ENCODE results near the gene KRT34.
"Not testable (repeated sequence)": the region's sequence is repeated elsewhere in the genome, so short reads cannot be mapped to it uniquely, and the experiment has no call there.

The KRT34 gene

DNA sequence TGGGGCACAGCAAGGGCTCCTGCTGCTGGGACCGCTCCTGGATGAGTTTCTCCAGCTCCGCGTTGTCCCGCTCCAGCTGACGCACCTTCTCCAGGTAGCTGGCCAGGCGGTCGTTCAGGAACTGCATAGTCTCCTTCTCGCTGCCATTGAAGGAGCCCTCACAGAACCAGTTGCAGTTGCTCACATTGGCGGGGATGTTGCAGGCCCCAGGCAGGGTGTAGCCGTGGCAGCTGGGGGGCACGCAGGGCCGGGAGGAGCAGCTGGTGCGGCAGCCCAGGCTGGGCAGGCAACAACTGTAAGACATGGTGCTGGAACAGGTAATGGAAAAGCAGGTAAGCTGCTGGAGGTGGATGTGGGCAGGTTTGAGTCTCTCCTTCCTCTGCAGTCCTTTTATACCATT lies at the start of gene KRT34:
KRT34 (minus strand) TSS at position 364 of the 400 bp plus-strand sequence; CDS start at position 304, 60 bp downstream.
- not testable (repeated sequence) for DNase-seq

DNA sequence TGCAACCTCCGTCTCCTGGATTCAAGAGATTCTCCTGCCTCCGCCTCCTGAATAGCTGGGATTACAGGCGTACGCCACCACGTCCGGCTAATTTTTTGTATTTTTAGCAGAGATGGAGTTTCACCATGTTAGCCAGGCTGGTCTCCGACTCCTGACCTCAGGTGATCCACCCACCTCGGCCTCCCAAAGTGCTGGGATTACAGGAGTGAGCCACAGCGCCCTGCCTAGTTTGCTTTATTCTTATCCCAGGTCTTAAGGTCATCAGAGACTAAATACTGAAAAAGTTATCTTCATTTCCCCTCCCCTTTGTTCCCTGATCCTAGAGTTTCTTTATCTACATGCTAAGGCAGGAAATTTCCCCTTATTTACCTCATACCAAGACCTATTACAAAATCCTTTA lies 48.3 kb upstream of the KRT34 start:
- DNase-seq, result not testable (repeated sequence)

DNA sequence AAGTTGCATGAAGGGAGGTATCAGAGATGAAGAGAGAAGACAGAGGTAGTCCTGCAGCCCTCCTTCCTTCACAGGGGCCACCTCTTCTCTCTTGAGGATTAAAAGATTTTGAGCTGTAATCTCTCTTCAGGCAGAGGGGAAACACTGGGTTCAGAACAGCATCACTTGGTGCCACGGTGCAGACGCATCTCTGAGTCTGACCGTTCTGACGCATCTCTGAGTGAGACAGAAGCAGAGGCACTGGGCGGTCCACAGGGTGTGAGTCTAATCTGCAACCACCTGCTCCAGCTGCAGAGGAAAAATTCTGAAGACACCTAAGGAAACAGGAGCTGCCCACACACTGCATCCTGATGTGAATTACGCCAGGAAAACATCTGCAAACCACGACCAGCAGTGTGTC lies 47.6 kb upstream of the KRT34 start:
- no peak for DNase-seq

DNA sequence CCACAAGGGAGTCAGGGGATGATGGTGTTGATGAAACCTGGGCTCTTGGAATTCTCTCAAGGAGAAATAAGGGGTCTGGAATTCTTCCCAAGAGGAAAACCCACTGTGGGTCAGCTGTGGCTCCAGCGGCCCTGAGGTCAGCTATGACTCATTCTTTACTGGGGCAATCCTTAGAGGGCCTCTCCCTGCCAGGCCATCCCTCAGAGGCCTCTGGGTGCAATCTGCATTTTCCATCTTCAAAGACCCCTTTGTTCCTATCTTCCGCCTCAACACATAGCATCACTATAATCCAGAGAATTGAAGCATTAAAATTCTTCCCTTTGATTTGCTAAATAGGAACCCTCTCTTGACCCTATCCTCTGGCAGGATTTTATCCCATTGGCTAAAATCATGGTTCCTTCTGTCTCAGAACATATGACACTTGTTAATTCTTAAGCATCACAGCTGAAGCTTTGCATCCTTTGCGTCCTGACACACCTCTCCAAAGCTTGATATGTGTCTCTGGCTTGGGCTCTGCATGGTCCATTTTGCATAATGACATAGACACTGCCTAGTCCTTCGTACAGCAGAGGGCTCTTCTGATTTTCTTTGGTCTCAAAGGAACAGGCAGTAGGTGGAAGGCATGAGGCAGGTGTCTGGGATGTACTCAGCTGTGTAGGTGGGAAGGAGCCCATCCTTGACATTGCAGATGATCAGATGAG lies 46.6 kb upstream of the KRT34 start:
- no peak for DNase-seq

DNA sequence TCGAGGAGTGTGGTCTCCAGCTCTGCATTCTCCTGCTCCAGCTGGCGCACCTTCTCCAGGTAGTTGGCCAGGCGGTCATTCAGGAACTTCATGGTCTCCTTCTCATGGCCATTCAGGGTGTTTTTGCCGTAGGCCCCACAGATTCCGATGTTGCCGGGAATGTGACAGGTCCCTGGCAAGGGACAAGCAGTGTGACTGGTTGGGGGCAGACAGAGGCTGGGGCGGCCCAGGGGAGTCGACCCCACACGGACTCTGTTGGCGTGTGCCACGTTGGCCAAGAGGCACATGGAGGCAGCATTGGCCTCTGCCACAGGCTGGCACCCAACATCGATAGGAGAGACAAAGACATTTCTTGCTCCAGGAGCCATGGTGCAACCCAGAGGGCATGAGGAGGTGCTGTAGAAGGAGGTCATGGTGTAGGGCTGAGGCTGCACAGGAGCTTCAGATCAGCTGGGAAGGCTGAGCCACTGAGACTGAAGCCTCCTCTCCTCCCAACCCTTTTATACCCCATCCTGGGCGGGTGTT lies 42.1 kb upstream of the KRT34 start, which contains the start of gene KRT37:
KRT37 (minus strand) TSS at position 475 of the 525 bp plus-strand sequence; CDS start at position 413, 62 bp downstream.
- DNase-seq, result no peak

DNA sequence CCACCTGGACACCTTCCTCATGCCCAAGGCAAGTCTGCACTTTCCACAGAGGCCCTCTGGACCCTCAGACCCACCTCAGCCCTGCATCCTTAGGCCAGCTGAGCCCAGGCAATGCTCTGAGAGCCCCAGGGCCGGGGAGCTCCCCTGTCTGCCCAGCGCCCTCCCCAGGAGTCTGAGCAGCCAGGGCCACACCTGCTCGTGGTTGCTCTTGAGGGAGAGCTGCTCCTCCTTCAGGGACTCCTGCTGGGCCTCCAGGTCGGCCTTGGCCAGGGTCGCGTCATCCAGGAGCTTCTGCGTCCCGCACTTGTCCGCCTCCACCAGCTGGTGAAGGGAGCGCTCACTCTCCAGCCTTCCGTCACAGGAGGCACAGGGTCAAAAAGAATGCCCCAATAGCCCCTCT lies 40.5 kb upstream of the KRT34 start:
- not testable (repeated sequence) for DNase-seq

DNA sequence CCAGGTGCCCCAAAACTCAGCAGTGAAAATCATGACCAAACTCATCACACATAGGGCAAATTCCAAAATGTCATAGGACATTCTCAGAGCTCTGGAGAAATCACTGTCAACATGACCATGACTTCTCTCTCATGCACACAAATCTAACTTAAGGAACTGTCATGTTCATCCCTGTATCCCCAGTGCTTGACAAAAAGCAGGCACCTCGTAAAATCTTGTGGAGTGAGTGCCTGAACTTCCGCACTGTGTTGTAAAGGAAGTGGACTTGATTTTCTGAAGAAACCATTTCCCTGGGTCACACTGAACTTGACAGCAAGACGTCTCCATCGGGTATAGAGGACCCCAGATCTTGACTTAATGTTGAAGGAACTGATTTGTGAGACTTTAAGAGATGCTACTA lies 39.5 kb upstream of the KRT34 start:
- no peak for DNase-seq

DNA sequence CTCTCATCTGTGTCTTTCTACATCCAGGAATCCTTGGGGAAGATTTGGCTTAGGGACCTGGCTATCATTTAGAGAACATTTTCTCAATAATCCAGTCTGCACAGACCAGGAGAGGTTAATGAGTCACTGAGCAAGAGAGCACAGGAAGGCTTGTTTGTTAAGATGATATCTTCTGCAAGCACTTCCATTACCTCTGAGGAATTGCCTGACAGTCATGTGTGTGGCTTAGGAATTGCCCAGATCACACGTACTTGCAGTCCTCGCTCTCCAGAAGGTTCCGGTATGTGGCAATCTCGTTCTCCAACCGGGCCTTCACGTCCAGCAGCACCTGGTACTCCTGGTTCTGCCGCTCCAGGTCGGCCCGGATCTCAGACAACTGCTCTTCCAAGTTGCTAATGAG lies 39.0 kb upstream of the KRT34 start:
- DNase-seq, result no peak

DNA sequence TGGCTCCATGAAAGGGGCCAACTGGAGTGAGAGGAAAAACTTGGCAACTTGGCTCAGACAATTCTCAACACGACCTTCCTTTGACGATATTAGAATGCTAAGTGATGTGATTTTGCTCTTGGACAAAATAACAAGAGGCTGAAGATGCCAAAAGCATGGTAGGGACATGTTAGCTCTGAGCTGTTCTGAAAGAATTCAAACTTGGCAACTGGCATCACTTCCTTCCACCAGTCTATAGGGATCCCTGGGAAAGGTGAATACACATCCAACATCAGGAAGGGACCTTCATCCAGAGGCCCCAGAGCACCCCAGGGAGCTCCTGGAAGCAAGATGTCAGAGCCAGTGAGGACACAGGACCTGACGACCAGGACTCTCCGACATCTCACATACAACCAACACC lies 38.0 kb upstream of the KRT34 start:
- DNase-seq, result no peak

DNA sequence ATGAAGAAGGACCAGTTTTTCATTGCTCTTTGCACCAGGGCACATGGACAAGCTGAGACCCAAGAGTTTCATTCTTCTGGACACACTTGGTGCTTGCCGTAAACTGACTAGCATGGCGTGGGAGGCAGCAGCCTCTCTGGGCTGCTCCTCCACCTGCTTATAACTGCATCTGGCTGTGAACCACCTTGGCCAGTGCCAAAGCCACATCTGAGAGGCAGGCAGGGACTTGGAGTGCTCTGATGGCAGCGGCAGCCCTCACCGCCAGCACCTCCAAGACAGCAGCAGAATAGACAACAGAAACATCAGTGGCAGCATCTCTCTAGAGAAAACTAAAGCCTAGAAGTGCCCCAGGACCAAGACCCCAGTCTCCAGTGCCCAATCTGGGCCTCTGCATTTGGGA lies 37.6 kb upstream of the KRT34 start:
- DNase-seq, result no peak

DNA sequence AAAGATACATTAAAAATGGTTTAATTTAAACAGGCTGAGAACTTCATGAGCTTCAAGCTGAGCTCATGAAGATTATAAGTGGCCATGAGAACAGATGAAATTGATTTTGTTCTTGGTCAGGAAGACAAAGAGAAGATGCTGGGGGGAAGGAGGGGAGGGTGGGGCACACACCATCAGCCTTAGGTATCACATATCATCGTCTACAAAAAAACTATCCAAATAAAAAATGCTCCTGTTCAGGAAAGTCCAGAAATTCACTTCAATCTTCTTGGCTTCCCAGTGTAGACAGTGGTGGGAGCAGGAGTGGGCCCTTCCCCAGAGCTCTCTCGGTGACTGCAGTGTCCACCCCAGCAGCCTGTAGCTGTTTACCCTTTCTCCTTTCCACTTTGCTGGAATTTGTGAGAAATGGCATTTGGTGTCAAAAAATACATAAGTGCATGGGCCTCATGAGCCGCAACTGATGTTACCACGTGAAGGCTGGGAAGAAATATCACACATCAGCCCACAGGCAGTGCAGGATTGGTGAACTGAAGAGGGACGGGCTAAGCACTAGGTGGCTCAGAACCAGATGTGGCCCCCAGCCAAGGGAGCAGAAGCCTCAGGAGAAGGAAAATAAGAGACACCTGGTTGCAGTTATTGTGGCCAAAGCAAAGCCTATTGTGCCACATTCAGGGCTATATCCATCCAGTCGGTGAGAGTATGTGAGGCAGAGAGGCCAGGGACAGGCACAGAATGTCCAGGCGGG lies 36.2 kb upstream of the KRT34 start:
- no peak for DNase-seq

DNA sequence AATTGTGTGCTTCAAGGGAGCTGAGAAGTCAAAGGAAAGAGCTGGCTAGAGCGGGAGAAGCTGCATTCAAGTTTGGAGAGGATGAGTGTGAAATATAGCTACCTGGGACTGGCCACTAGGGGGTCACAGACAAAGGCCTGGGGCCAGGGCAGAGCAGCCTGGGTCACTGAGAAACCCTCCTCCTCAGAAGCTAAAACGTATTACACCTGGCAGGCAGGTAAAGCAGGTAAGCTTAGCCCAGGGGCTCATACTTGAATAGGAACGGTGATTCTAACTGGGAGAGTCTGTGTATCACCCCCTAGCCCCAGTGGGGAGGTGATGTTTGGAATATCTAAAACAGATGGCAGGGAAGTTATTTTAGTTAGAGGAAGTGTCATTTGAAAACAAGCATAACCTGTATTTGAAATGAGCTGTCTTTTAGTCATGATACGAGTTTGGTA lies 35.5 kb upstream of the KRT34 start:
- DNase-seq, result no peak

DNA sequence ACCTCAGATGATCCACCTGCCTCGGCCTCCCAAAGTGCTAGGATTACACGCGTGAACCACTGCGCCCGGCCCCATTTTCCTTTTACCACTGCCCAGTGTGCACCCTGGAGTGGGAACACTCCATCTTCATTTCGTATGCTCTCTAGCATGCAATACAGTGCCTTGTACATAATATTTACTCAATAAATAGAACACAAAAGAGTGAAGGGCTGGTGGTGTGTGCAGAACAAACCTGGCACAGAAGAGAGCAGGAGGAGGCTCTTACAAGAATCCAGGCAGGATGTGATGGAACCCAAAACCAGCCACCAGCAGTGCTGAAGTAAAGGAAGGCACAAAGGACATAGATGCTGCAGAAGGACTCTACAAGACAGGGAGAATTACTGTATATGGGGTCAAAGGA lies 35.0 kb upstream of the KRT34 start:
- DNase-seq, result no peak

DNA sequence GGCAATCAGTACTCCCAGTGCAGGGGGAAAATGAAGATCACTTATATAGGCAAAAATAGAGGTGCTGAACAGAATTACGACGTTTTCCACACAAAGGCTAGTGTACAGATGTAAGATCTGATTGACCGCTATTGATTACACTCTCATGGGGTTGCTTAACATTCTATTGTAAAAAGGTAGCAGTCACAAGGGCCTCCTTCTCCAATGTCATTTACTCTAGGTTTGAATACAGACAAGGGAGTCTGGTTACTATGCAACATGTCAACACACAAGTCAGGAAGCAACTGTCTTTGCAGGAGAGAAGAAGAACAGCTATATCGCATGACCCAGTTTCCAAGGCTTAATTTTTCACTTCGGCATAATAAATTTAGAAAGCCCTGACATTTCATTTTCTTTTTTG lies 34.4 kb upstream of the KRT34 start:
- no peak for DNase-seq

DNA sequence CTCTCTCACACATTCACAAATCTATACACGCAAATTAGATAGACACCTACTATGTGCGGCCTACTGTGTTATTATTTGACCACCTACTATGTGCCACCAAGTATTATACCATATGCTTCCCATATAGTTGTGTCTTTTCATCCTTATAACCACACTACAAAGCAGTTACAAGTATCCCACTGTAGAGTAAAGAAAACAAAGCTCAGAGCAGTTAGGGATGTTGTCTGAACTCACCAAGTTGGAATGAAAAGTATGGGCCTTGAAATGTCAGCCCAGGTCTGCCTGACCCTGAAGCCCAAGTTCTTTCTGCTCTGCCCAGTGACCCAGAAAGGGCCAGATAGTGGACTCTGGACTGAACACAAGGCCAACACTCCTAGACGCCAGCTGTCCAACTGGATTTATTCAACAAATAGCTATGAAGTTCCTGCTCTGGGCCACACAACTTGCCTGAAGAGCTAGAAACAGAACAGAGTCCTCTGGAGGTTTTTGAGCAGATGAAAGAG lies 33.8 kb upstream of the KRT34 start:
- DNase-seq, result no peak

DNA sequence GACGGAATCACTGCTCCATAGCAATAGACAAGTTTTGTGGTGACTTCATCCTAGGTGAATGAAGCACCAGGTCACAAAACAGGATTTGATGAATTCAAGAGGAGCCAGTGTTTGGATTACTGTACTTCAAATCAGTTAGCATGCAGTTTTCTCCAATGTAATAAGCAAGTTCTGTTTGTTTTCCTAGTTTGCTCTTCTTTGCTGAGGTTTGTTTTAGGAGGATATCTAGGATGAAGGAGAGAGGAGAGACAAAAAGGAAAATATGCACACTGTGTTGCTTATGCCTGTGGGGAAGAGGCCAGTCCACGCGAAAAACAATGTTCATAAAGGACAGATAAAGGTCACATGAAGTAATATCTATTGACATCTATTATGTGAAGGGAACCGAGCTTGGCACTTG lies 33.3 kb upstream of the KRT34 start:
- no peak for DNase-seq

DNA sequence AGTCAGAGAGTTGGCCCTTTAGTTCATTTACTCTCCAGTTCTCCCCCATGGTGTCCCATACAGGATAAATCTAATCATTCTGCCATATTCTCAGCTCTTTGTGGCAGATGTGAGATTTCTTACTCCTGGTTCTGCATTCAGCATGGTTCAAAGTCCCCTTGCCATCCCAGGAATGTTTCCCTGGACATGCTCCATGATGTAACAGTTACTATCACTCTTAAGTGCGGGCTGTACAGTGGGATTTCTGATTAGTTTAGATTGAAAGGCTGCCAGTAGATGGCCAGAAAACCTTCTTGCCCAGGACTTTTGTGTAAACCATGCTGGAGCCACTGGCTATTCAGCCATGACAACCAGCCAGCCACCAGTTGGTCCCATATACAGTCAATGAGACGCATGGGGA lies 31.9 kb upstream of the KRT34 start:
- no peak for DNase-seq

DNA sequence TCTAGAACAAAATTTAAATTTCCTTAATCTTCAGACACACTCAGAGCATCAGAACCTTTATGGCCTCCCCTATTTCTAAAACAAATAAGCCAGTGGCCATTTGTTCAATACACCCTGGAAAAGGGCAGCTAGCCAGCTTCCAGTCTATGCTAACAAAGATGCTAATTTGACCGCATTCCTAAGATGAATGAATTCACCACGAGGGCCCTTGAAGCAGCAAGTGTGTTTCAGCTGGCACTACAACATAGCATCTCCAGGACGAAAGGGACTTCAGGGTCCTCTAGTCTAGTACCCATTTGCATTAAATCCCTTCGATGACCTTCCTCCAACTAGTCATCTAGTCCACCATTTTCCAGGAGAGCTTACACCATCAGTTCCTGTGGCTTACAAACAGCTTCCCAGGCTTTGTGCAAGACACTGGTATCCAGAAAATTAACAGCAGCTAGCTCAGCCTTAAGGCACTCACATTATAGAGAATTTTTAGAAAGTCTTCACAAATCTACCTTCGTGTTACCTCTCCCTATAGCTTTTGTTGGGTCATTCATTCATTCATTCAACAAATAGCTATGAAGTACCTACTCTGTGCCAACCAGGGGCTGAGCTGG lies 31.3 kb upstream of the KRT34 start:
- no peak for DNase-seq

DNA sequence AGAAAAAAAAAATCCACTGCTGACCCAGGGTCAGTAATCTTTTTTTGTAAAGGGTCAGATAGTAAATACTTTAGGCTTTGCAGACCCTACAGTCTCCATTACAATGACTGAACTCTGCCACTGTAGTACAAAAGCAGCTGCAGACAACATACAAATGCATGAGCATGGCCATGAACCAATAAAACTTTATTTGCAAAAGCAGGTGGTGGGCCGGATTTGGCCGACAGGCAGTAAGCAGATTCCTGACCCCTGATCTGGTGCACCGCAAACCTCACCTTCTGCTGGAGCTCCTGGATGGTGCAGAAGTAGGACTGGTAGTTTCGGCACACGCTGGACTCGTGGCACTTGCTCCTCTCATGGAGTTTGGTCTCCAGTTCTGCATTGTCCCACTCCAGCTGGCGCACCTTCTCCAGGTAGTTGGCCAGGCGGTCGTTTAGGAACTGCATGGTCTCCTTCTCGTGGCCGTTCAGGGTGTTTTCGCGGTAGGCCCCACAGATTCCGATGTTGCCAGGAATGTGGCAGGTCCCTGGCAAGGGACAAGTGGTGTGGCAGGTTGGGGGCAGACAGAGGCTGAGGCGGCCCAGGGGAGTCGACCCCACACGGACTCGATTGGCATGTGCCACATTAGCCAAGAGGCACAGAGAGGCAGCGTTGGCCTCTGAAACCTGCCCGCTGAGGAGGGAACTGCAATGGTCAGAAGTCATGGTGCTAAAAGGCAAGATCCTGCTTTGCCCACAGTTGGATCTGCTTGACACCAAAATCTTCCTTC lies 29.1 kb upstream of the KRT34 start:
- DNase-seq, result no peak

DNA sequence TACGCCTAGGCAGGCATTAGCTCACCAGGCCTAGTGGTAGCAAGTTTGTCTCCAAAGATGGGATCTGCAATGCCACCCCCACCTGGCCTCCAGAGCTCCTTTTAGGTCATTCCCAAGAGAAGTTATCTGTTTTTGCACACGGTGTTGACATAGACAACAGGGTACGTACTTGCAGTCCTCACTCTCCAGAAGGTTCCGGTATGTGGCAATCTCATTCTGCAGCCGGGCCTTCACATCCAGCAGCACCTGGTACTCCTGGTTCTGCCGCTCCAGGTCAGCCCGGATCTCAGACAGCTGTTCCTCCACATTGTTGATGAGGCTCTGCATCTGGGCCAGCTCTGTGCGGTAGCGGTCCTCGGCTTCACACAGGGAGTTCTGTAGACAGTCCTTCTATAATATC lies 25.1 kb upstream of the KRT34 start:
- DNase-seq, result no peak

DNA sequence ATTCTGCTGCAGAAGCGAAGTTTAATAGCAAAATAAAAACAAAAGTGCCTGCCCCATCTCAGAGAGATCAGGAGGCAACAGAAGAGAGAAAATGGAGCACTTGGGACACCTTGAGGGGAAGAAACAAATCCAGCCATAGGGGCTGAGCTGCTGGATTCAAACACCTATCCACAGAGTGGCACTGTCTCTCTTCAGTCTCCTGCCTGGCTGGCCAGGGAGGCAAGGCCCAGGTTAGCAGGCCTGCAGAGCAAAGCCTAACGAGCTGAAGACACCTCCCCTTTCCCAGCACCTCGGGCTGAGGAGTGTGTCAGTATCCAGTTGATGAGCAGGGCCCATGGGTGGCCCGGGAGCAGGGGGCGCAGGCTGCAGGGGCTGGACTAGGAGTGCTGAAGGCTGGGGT lies 24.1 kb upstream of the KRT34 start:
- DNase-seq, result no peak

DNA sequence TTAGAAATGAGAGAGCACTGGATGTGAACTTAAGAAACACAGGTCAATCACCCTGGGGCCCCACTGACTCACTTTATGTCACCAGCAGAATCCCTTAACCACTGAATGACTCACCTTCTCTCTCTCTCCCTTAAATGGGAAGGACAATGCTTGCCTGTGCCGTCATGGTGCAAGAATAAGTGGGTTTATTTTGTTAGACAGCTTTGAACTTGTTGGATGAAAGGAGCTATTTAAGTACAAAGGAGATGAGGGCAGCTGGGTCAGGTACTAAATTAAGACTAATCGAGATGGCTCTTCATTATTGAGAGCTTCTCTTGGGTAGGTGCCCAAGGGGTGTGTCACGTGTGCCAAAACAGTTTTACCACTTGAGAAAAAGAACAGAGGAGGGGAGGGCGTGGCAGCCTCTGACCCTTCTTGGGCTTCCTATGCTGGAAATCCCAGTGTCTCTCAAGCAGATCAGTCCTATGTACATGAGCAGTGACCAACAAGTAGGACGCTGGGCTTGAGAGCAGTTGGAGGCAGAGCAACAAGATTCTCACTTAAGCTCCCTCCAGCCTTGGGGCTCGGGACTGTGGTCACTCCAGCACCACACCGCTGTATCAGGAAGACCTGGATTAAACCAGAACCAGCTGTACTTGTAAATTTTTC lies 22.0 kb upstream of the KRT34 start:
- DNase-seq, result no peak
